ENCODE measurements around the gene ARPC1B.
A peak's percentile ranks its signal among the peaks of the same experiment; 100 is the strongest.

ARPC1B gene

GRCh38 chr7:99397297-99397983 is 22.9 kb downstream of the ARPC1B start:
- no peak overlapping the region for H2AFZ ChIP-seq (ENCODE audit: low read depth, low read length)
- no peaks in the 10 kb centered on the region for H3K27me3 ChIP-seq (ENCODE audit: insufficient read depth, low read length)
- no peaks in the 10 kb centered on the region for H3K9me3 ChIP-seq (ENCODE audit: low read length)
- no peak overlapping the region for H3K4me3 ChIP-seq (ENCODE audit: low read length)
- H3K4me1 ChIP-seq (ENCODE audit: insufficient read depth, low read length), result no peaks in the 10 kb centered on the region
- H3K36me3 ChIP-seq (ENCODE audit: insufficient read depth, low read length), result peaks cover 78% of the 10 kb centered on the region

- H3K36me3 ChIP-seq (ENCODE audit: insufficient read depth, low read length), result peaks cover 80% of the 10 kb centered on the region
- H3K4me3 ChIP-seq (ENCODE audit: low read length), result no peak overlapping the region
- H3K4me1 ChIP-seq (ENCODE audit: insufficient read depth, low read length), result no peaks in the 10 kb centered on the region
- no peak overlapping the region for H2AFZ ChIP-seq (ENCODE audit: low read depth, low read length)
- no peaks in the 10 kb centered on the region for H3K27me3 ChIP-seq (ENCODE audit: insufficient read depth, low read length)
- no peaks in the 10 kb centered on the region for H3K9me3 ChIP-seq (ENCODE audit: low read length)
Measured at GRCh38 chr7:99398891-99399445, 24.4 kb downstream of the ARPC1B start.

GRCh38 chr7:99399597-99399996 is 25.1 kb downstream of the ARPC1B start:
- Histone ChIP-seq H3K4me1 (ENCODE audit: insufficient read depth, low read length) (no peaks in the 10 kb centered on the region), H3K9me3 (ENCODE audit: low read length) (no peaks in the 10 kb centered on the region), H3K27me3 (ENCODE audit: insufficient read depth, low read length) (no peaks in the 10 kb centered on the region), H2AFZ (ENCODE audit: low read depth, low read length) (no peak overlapping the region), H3K36me3 (ENCODE audit: insufficient read depth, low read length) (peaks cover 82% of the 10 kb centered on the region), H3K4me3 (ENCODE audit: low read length) (no peak overlapping the region)

GRCh38 chr7:99402854-99403253 is 28.3 kb downstream of the ARPC1B start:
- no peaks in the 10 kb centered on the region for H3K9me3 ChIP-seq (ENCODE audit: low read length)
- no peak overlapping the region for H3K4me3 ChIP-seq (ENCODE audit: low read length)
- H3K27me3 ChIP-seq (ENCODE audit: insufficient read depth, low read length), result no peaks in the 10 kb centered on the region
- no peak overlapping the region for H2AFZ ChIP-seq (ENCODE audit: low read depth, low read length)
- H3K36me3 ChIP-seq (ENCODE audit: insufficient read depth, low read length), result peaks cover 68% of the 10 kb centered on the region
- peaks cover 16% of the 10 kb centered on the region for H3K4me1 ChIP-seq (ENCODE audit: insufficient read depth, low read length)

- peaks cover 16% of the 10 kb centered on the region for H3K4me1 ChIP-seq (ENCODE audit: insufficient read depth, low read length)
- no peaks in the 10 kb centered on the region for H3K9me3 ChIP-seq (ENCODE audit: low read length)
- no peak overlapping the region for H2AFZ ChIP-seq (ENCODE audit: low read depth, low read length)
- peaks cover 59% of the 10 kb centered on the region for H3K36me3 ChIP-seq (ENCODE audit: insufficient read depth, low read length)
- no peak overlapping the region for H3K4me3 ChIP-seq (ENCODE audit: low read length)
- no peaks in the 10 kb centered on the region for H3K27me3 ChIP-seq (ENCODE audit: insufficient read depth, low read length)
Measured at GRCh38 chr7:99403764-99404163, 29.2 kb downstream of the ARPC1B start.

- Histone ChIP-seq H3K4me3 (ENCODE audit: low read length) (no peak overlapping the region), H3K27me3 (ENCODE audit: insufficient read depth, low read length) (no peaks in the 10 kb centered on the region), H3K36me3 (ENCODE audit: insufficient read depth, low read length) (peaks cover 53% of the 10 kb centered on the region), H3K4me1 (ENCODE audit: insufficient read depth, low read length) (peaks cover 16% of the 10 kb centered on the region), H2AFZ (ENCODE audit: low read depth, low read length) (no peak overlapping the region), H3K9me3 (ENCODE audit: low read length) (no peaks in the 10 kb centered on the region)
Measured at GRCh38 chr7:99404235-99404976, 29.9 kb downstream of the ARPC1B start.

GRCh38 chr7:99404977-99405320 is 30.4 kb downstream of the ARPC1B start:
- H3K36me3 ChIP-seq (ENCODE audit: insufficient read depth, low read length), result peaks cover 47% of the 10 kb centered on the region
- no peaks in the 10 kb centered on the region for H3K9me3 ChIP-seq (ENCODE audit: low read length)
- peaks cover 18% of the 10 kb centered on the region for H3K4me1 ChIP-seq (ENCODE audit: insufficient read depth, low read length)
- no peak overlapping the region for H2AFZ ChIP-seq (ENCODE audit: low read depth, low read length)
- no peaks in the 10 kb centered on the region for H3K27me3 ChIP-seq (ENCODE audit: insufficient read depth, low read length)
- no peak overlapping the region for H3K4me3 ChIP-seq (ENCODE audit: low read length)

DNA sequence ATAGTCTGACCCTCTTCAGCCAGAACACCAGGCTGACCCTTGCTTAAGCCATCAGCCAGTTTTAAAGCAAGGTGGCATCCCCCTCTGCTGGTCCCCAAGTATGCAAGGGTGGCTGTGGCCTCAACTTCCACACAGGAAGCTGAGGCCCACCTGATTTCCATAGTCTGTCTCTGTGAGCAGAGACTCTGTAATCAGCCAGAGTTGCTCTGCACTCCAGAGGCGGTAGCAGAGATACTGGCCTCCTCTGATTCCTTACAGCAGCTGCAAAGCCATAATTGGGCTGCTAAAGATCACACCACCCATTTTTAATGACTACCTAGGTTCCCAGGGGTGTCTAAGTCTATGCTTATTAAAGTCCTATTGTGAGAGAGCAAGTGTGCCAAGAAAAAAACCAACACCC is 32.0 kb downstream of the ARPC1B start:
- H3K27me3 ChIP-seq (ENCODE audit: insufficient read depth, low read length), result no peaks in the 10 kb centered on the region
- H3K4me1 ChIP-seq (ENCODE audit: insufficient read depth, low read length), result peaks cover 26% of the 10 kb centered on the region
- peak overlapping the region; percentile 80 for H3K4me3 ChIP-seq (ENCODE audit: low read length)
- no peak overlapping the region for H2AFZ ChIP-seq (ENCODE audit: low read depth, low read length)
- H3K36me3 ChIP-seq (ENCODE audit: insufficient read depth, low read length), result peaks cover 49% of the 10 kb centered on the region
- no peaks in the 10 kb centered on the region for H3K9me3 ChIP-seq (ENCODE audit: low read length)

GRCh38 chr7:99407872-99408378 is 33.4 kb downstream of the ARPC1B start:
- H3K36me3 ChIP-seq (ENCODE audit: insufficient read depth, low read length), result peaks cover 51% of the 10 kb centered on the region
- H3K4me3 ChIP-seq (ENCODE audit: low read length), result peak overlapping the region; percentile 80
- H3K4me1 ChIP-seq (ENCODE audit: insufficient read depth, low read length), result peaks cover 26% of the 10 kb centered on the region
- no peaks in the 10 kb centered on the region for H3K27me3 ChIP-seq (ENCODE audit: insufficient read depth, low read length)
- peak overlapping the region; percentile 58 for H2AFZ ChIP-seq (ENCODE audit: low read depth, low read length)
- H3K9me3 ChIP-seq (ENCODE audit: low read length), result no peaks in the 10 kb centered on the region

DNA sequence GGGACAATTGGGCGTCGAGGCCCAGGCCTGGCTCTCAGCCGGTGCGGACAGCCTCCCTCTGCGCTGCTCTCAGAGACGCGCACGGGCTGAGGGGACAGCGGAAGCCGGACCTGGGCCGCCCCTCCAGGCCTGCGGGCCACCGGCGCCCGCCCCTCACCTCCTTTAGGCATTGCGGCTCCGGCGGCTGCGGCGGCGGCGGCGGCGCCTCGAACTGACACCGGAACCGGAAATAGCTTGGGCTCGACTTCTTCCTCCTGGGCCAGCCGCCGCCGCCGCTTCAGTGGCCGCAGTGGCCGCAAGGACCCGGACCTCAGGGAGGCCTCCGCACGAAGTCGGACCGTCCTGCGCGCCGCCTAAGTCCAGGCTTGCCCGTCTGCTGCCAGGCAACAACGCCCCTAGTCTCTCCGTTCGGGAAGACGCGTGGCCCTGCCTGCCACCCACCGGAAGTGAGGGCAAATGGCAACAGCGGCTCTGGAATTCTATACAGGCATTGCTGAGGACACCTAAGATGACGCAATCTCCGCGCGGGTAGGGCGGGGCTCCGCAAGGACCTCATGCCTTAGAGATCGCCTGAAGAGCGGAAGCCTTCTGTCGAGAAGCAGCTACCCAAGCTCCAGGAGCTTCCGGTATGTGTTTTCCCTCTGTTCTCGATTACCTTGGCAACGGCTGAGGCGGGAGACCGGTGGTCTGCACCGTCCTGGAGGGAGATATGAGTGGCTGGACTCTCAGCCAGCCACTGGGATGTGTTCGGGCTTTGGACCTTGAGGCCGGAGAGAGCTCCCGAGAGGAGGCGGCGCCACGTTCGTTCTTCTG is 34.1 kb downstream of the ARPC1B start, which contains the start of the genes BUD31 and PDAP1:
TSS of gene BUD31 (plus strand) at position 591 of the 813 bp plus-strand sequence. CDS start 2,124 bp downstream, outside the sequence.
TSS of gene PDAP1 (minus strand) at position 219 of the 813 bp plus-strand sequence. CDS start at position 170, 49 bp downstream.
- no peaks in the 10 kb centered on the region for H3K9me3 ChIP-seq (ENCODE audit: low read length)
- no peaks in the 10 kb centered on the region for H3K27me3 ChIP-seq (ENCODE audit: insufficient read depth, low read length)
- peaks cover 52% of the 10 kb centered on the region for H3K36me3 ChIP-seq (ENCODE audit: insufficient read depth, low read length)
- peak within 1 kb of the TSS; percentile 58 for H2AFZ ChIP-seq (ENCODE audit: low read depth, low read length)
- peak within 1 kb of the TSS; percentile 80 for H3K4me3 ChIP-seq (ENCODE audit: low read length)
- peaks cover 26% of the 10 kb centered on the region for H3K4me1 ChIP-seq (ENCODE audit: insufficient read depth, low read length)

DNA sequence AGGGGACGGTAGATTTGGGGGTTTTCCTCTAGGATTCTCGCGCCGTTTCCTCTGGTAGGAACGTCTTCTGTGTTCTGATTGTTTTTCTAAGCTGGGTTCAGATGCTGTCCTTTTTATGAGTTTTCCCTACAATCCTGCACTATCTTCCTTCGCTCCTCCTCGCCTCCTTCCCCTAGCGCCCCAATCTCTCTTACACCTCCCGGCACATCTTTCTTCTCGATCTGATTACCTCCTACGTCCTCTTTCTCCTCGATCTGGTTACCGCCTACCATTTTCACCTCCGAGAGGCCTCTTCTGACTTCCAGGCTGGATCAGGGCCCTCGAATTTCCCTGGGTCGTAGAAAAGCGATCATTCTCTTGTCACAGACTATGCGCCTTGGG is 34.7 kb downstream of the ARPC1B start:
- H3K27me3 ChIP-seq (ENCODE audit: insufficient read depth, low read length), result no peaks in the 10 kb centered on the region
- peaks cover 52% of the 10 kb centered on the region for H3K36me3 ChIP-seq (ENCODE audit: insufficient read depth, low read length)
- H3K4me1 ChIP-seq (ENCODE audit: insufficient read depth, low read length), result peaks cover 26% of the 10 kb centered on the region
- H3K4me3 ChIP-seq (ENCODE audit: low read length), result peak overlapping the region; percentile 80
- no peaks in the 10 kb centered on the region for H3K9me3 ChIP-seq (ENCODE audit: low read length)
- H2AFZ ChIP-seq (ENCODE audit: low read depth, low read length), result no peak overlapping the region

GRCh38 chr7:99409806-99410205 is 35.3 kb downstream of the ARPC1B start:
- Histone ChIP-seq H3K4me3 (ENCODE audit: low read length) (peak overlapping the region; percentile 80), H3K4me1 (ENCODE audit: insufficient read depth, low read length) (peaks cover 26% of the 10 kb centered on the region), H2AFZ (ENCODE audit: low read depth, low read length) (no peak overlapping the region), H3K9me3 (ENCODE audit: low read length) (peaks cover 2% of the 10 kb centered on the region), H3K27me3 (ENCODE audit: insufficient read depth, low read length) (no peaks in the 10 kb centered on the region), H3K36me3 (ENCODE audit: insufficient read depth, low read length) (peaks cover 51% of the 10 kb centered on the region)

Data from neuron (in vitro differentiated cells).